HCT116 (cell line): Measurements from ENCODE around the gene TAF11. TPM values are rescaled to one million over a fixed set of nuclear protein-coding genes. Genes with fewer than 3 reads are reported as not detected.
"Not testable (repeated sequence)": the region's sequence is repeated elsewhere in the genome, so short reads cannot be mapped to it uniquely, and the experiment has no call there.

Experiments used
- ATAC-seq: fragments of 200-7000 bp; cut with Tn5 transposase; 2 replicates; pipeline ENCODE4 v1.9.1; 2020; ENCODE audit warnings: mild to moderate bottlenecking, moderate library complexity
- BruUV-seq: library from RNA; stranded (reverse); fragments of 400-500 nt; replicated peaks from 2 replicates; lab custom pipeline; 2021; lab: Mats Ljungman, UMichigan
- CTCF ChIA-PET: fragments of 300-600 bp; sonication (Branson Sonifier 250); formaldehyde crosslinking; loops from one replicate; lab custom pipeline; 2021; ENCODE audit warnings: antibody characterized with exemption; lab: Charles Lee
- POLR2A ChIA-PET: fragments of 300-600, 350-600 bp; sonication (Branson Sonifier 250); formaldehyde crosslinking; loops from one replicate; lab custom pipeline; 2021; ENCODE audit warnings: antibody characterized with exemption; lab: Charles Lee
- RAD21 ChIA-PET, 2 experiments: fragments of 300-600 bp; sonication (Branson Sonifier 250); formaldehyde crosslinking; loops; one replicate each; lab custom pipeline; 2023; ENCODE audit warnings: low total read pairs in 2 of 2; ENCODE audit not compliant: uncharacterized antibody in 2 of 2, unreplicated experiment in 2 of 2, low non-redundant PET in 1 of 2; lab: Charles Lee
- DNase-seq: peaks from one replicate; pipeline ENCODE4 v3.0.0-alpha.2; 2010; ENCODE audit warnings: low read depth, low spot score
- H2AFZ ChIP-seq: fragments of 200-600 bp; shearing (Covaris generic), sonication (generic); 2 replicates; pipeline ENCODE4 v1.6.1; 2017; ENCODE audit warnings: low read depth, mixed run types, mixed read lengths, antibody characterized with exemption, low read length; ENCODE audit not compliant: poor library complexity, severe bottlenecking
- H3K27ac ChIP-seq: 2 replicates; pipeline ENCODE4 v1.5.1; 2012; ENCODE audit warnings: low read depth, low read length
- H3K27me3 ChIP-seq: fragments of 200-600 bp; sonication (generic); 2 replicates; pipeline ENCODE4 v1.6.1; 2016; ENCODE audit warnings: mixed run types, low read length, mixed read lengths; ENCODE audit not compliant: insufficient read depth
- H3K36me3 ChIP-seq, 2 experiments: fragments of 200-500 bp in 1 of 2; fragments of 200-600 bp in 1 of 2; sonication (Bioruptor generic) in 1 of 2; sonication (generic) in 1 of 2; 2 replicates each; pipeline versions ENCODE4 v1.5.1 to v1.6.1; 2014 to 2016; ENCODE audit warnings: low read length in 2 of 2, inconsistent platforms in 1 of 2, mixed read lengths in 1 of 2, mixed run types in 1 of 2; ENCODE audit not compliant: insufficient read depth in 2 of 2, control insufficient read depth in 1 of 2
- H3K4me1 ChIP-seq, 2 experiments: fragments of 200-600 bp in 1 of 2; sonication (generic) in 1 of 2; 2 replicates each; pipeline versions ENCODE4 v1.5.1 to v1.6.1; 2012 to 2017; ENCODE audit warnings: low read length in 2 of 2, inconsistent platforms in 1 of 2, mild to moderate bottlenecking in 1 of 2, mixed read lengths in 1 of 2, mixed run types in 1 of 2, moderate library complexity in 1 of 2; ENCODE audit not compliant: insufficient read depth in 2 of 2, control insufficient read depth in 1 of 2
- H3K4me2 ChIP-seq: fragments of 200-600 bp; sonication (generic); 2 replicates; pipeline ENCODE4 v1.6.1; 2017; ENCODE audit warnings: mixed run types, low read length, mixed read lengths
- H3K4me3 ChIP-seq, 2 experiments: fragments of 200-600 bp in 1 of 2; sonication (generic) in 1 of 2; replicated peaks in 1 of 2; 2 replicates each; pipeline ENCODE4 v1.5.1; 2011 to 2016; ENCODE audit warnings: low read length in 2 of 2, control low read depth in 1 of 2, low read depth in 1 of 2, mild to moderate bottlenecking in 1 of 2, mixed read lengths in 1 of 2, mixed run types in 1 of 2
- H3K79me2 ChIP-seq: fragments of 200-600 bp; sonication (generic); 2 replicates; pipeline ENCODE4 v1.6.1; 2017; ENCODE audit warnings: mild to moderate bottlenecking, mixed run types, low read length, moderate library complexity, mixed read lengths; ENCODE audit not compliant: insufficient read depth
- H3K9ac ChIP-seq: fragments of 200-600 bp; sonication (generic); 2 replicates; pipeline ENCODE4 v1.6.1; 2016; ENCODE audit warnings: low read length, mixed read lengths
- H3K9me2 ChIP-seq: fragments of 200-600 bp; sonication (generic), shearing (Covaris generic); 2 replicates; pipeline ENCODE4 v1.6.1; 2017; ENCODE audit warnings: mixed run types, mild to moderate bottlenecking, moderate library complexity; ENCODE audit not compliant: insufficient read depth
- H3K9me3 ChIP-seq, 2 experiments: fragments of 200-500 bp in 1 of 2; fragments of 200-600 bp in 1 of 2; sonication (Bioruptor generic) in 1 of 2; sonication (generic) in 1 of 2; 2 replicates each; pipeline ENCODE4 v1.6.1; 2014 to 2017; ENCODE audit warnings: low read length in 2 of 2, mixed read lengths in 2 of 2, inconsistent platforms in 1 of 2, low read depth in 1 of 2, mild to moderate bottlenecking in 1 of 2, mixed run types in 1 of 2, moderate library complexity in 1 of 2; ENCODE audit not compliant: control insufficient read depth in 1 of 2, insufficient read depth in 1 of 2
- H4K20me1 ChIP-seq: fragments of 200-600 bp; sonication (generic), shearing (Covaris generic); 2 replicates; pipeline ENCODE4 v1.6.1; 2017; ENCODE audit warnings: mixed run types, mild to moderate bottlenecking, moderate library complexity; ENCODE audit not compliant: insufficient read depth
- ATF3 ChIP-seq: IDR thresholded peaks from 2 replicates; pipeline ENCODE4 v1.6.1; 2012
- CBX3 ChIP-seq: IDR thresholded peaks from 2 replicates; pipeline ENCODE4 v1.6.1; 2012; ENCODE audit warnings: low read depth
- ELF1 ChIP-seq: IDR thresholded peaks from 2 replicates; pipeline ENCODE4 v1.6.1; 2012; ENCODE audit warnings: low read depth, borderline replicate concordance
- JUND ChIP-seq: IDR thresholded peaks from 2 replicates; pipeline ENCODE4 v1.6.1; 2012
- MAX ChIP-seq: IDR thresholded peaks from 2 replicates; pipeline ENCODE4 v1.6.1; 2012
- RAD21 ChIP-seq: IDR thresholded peaks from 2 replicates; pipeline ENCODE4 v1.6.1; 2012; ENCODE audit warnings: low read depth, mild to moderate bottlenecking
- SIN3A ChIP-seq: IDR thresholded peaks from 2 replicates; pipeline ENCODE4 v1.6.1; 2012; ENCODE audit warnings: low read depth
- SRF ChIP-seq: IDR thresholded peaks from 2 replicates; pipeline ENCODE4 v1.6.1; 2012; ENCODE audit warnings: low read depth
- ZBTB33 ChIP-seq: IDR thresholded peaks from 2 replicates; pipeline ENCODE4 v1.6.1; 2011; ENCODE audit warnings: mild to moderate bottlenecking, low read length, moderate library complexity; ENCODE audit not compliant: insufficient replicate concordance; ENCODE audit errors: extremely low read depth
- intact Hi-C: fragments of 100-400 bp; cut with micrococcal nuclease; formaldehyde crosslinking; loops from 2 replicates; pipeline ENCODE4 v1.10.0; 2022
- total RNA-seq: library from RNA; stranded (reverse); gene quantifications from one replicate; pipeline ENCODE4 v1.2.1, GENCODE V29; 2021; ENCODE audit not compliant: unreplicated experiment

Gene TAF11
- total RNA-seq, 1 experiment from 2014 or later = 23.7 TPM

- Histone ChIP-seq H3K9ac (no peak overlapping the region), H4K20me1 (no peaks in the 10 kb centered on the region), H3K36me3 (peaks cover 0 to 2% of the 10 kb centered on the region in 2 experiments; a peak in 1 of 4 replicates), H3K4me3 (no peak overlapping the region), H3K4me1 (no peaks in the 10 kb centered on the region), H3K9me2 (no peaks in the 10 kb centered on the region), H3K4me2 (no peak overlapping the region), H3K9me3 (no peaks in the 10 kb centered on the region), H2AFZ (no peak overlapping the region), H3K79me2 (peaks cover 4% of the 10 kb centered on the region; the same call in 1 of the 2 replicates), H3K27me3 (no peaks in the 10 kb centered on the region), H3K27ac (no peak overlapping the region)
- ChIA-PET RAD21 (no interaction called here), CTCF (no interaction called here), POLR2A (no interaction called here)
- ATAC-seq (no peak), DNase-seq (no peak)
- intact Hi-C loops = no loop called here
- no TSS peak for BruUV-seq
- no peak for TF ChIP-seq ELF1
- no peak for TF ChIP-seq ZBTB33
- TF ChIP-seq SRF = no peak
- TF ChIP-seq JUND = no peak
- no peak for TF ChIP-seq CBX3
- no peak for TF ChIP-seq RAD21
- no peak for TF ChIP-seq SIN3A
- TF ChIP-seq MAX = no peak
- no peak for TF ChIP-seq ATF3
Measured at GRCh38 chr6:34851361-34851760, 36.5 kb downstream of the TAF11 start.

- H3K27ac ChIP-seq, intact Hi-C loops, H3K79me2 ChIP-seq, H3K4me2 ChIP-seq, ATAC-seq, H3K4me3 ChIP-seq, BruUV-seq, RAD21 ChIA-PET, H3K4me1 ChIP-seq, CTCF ChIA-PET, H3K9ac ChIP-seq, H2AFZ ChIP-seq, H3K9me3 ChIP-seq, H3K9me2 ChIP-seq, POLR2A ChIA-PET, H3K27me3 ChIP-seq, DNase-seq, H4K20me1 ChIP-seq, H3K36me3 ChIP-seq: not testable (repeated sequence)
Measured at GRCh38 chr6:34849066-34849465, 38.8 kb downstream of the TAF11 start.
